ENCODE results near the gene SYT12.

DNA sequence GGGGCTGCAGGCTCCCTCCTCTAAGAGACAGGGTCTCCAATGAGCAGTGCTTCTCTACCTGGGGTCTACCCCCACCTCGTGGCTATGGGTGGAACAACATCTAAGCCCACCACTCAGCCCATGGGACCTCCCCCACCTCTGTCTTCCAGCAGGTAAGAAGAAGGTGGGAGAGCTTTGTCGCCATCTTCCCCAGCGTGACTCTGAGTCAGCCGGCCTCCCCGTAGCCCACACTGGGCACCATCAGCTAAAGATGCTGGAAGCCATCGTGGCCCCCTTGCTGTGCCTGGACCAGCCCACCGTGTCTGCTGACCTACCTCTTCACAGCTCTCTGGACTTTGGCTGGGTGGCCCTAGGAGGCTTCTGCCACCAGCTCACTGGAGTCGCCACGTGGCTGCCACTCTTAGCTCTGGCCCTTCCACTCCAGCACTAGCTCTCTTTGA is 46.9 kb upstream of the SYT12 start:
- peak; percentile 24 to 54 (median 50) for TF ChIP-seq CTCF (IDR thresholded peaks at IDR 0.05 in 4 of 5, conservative IDR thresholded peaks at IDR 0.05 in 1 of 5)
- TF ChIP-seq POLR2A (IDR thresholded peaks at IDR 0.05), result no peak
